MV-4-11 (cell line): ENCODE measurements around the gene MOGAT1.
"Not testable (repeated sequence)": the region's sequence is repeated elsewhere in the genome, so short reads cannot be mapped to it uniquely, and the experiment has no call there.

Source experiments
- DNase-seq: peaks from one replicate; lab custom pipeline; 2025; lab: John Stamatoyannopoulos, UW

Gene MOGAT1

DNA sequence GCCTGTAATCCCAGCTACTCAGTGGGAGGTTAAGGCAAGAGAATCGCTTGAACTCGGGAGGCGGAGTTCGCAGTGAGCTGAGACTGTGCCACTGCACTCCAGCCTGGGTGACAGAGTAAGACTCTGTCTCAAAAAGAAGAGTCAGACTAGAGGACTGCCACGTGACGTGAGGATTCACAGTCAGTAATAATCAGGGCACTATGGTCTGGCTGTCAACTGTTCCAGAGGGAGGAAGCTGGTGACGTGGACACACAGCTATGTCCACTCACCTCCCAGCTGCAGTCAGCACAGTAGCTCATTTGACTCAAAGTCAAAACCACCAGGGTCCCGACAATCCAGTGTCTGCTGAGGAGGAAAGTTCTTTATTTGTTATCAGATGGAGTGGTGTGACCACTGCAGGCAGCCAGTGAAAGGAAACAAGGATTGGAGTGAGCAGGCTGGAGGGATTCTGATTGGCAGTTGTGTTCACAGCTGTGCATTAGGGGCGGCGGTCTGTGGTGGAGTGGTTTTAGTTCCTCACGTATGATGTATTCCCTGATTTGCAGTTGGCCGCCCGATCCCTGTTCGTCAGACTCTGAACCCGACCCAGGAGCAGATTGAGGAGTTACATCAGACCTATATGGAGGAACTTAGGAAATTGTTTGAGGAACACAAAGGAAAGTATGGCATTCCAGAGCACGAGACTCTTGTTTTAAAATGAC, 37.9 kb downstream of the MOGAT1 start:
- DNase-seq: peak; percentile 95

DNA sequence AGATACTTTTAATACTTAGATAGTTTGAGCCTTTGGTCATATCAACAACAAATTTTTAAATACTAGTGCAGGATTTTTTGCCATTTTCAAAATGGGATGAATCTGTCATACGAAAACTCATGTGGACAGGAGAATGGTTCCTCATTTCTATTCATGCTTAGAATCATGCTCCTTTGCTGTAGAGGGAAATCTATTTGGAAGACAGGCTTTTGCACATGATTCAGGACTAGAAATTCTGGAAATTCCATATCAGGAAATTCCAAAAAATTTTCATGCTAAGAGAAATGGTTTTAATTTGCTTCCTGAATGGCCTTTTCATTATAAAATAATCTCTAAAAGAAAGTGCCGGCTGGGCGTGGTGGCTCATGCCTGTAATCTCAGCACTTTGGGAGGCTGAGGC, 39.3 kb downstream of the MOGAT1 start:
- peak; percentile 15 for DNase-seq

DNA sequence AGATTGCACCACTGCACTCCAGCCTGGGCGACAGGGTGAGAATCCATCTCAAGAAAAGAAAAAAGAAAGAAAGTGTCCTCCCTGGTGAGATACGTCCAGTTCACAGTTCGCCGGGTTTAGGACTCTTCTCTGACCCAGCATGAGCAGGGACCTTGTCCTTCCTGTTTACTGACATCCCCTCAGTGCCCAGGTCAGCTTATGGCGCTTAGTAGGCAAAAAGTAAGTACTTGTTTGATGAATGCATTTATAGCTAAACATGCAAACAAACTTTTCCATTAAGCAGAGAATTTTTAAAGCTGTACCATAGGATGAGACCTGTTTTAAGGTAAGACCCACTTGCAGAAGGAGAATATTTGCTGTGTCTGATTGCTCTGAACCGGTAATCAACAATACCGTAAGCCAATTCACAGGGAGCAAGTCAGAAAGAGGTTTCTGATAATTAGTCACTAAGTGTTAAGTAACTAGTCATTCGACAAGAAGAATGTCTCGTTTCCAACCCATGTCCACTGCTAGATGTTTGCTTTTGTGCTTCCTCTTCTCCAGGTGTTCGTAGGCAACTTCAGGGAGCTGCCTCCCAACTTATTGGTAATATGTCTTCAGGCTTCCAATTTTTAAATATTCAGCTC, 40.0 kb downstream of the MOGAT1 start:
- DNase-seq: no peak

DNA sequence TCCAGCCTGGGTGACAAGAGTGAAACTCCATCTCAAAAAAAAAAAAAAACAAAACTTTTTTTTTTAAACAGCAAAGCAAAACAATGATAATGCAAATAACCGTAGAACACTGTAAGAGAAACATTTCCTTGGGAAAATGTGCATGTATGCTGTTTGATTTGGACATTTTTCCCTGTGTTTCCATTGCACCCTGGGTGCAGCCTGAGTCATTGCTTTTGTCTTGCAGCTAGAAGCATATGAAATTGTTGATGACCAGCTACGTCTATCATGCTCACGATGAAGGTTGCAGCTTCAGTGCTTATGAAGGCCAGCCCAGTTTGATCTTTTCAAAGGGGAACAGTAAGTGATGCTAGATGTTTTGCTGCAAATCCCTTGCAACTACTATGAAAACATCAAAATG, 41.5 kb downstream of the MOGAT1 start:
- DNase-seq: no peak

DNA sequence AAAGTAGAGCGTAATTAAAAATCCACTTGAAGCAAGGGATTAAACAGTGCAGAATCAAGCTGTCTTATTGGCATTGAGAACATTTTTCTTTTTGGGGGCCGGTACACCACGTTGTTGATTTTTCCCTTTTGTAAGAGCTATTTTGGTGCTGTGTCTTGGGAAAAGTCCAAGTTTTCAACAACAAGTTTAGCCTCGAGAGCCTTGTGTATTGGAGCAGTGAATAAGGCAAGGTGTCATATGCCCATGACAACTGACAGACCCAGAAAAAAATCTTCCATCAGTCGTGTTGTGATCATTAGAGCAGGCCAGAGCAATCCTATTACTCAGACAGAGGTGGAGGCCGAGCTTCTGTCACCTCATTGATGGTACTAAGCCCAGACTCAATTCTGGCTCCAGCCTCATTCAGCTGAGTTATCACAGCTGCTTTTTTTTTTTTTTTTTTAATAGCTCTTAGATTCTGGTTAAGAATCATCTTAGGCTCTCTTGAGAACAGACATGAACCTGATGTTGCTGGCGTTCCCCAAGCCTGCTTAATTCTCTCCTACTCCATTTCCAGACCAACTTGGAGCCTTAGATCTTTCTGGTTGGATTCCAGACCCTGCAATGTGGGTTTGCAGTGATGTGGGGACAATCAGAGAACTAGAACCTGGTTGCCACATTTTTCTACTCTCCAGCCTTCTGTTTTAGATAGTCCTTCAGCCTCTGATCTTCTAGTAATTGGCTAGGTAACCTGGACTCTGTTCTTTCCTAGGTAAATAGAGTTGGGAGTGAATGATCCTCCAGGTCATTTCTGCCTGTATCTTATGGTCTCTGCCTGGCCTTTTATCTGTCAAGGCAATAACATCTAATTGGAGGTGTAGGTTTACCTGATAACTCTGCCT, 43.1 kb downstream of the MOGAT1 start:
- DNase-seq: no peak

DNA sequence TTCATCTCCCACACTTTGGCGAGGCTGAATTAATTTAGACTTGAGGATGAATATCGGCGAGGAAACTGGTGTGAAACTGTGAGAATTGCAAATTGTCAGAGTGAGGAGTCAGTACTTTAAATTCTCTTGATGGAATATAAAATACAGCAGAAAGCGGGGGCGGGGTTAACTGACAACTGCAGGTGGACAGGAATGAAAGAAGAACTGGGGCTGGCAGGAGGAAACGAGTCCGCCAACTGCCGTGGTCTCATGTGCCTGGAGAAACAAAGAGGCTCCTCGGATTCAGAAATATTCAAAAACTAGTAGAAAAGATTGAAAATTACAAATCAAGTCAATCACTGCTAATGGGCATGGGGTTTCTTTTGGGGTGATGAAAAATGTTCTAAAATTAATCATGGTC, 44.3 kb downstream of the MOGAT1 start:
- peak; percentile 79 for DNase-seq

DNA sequence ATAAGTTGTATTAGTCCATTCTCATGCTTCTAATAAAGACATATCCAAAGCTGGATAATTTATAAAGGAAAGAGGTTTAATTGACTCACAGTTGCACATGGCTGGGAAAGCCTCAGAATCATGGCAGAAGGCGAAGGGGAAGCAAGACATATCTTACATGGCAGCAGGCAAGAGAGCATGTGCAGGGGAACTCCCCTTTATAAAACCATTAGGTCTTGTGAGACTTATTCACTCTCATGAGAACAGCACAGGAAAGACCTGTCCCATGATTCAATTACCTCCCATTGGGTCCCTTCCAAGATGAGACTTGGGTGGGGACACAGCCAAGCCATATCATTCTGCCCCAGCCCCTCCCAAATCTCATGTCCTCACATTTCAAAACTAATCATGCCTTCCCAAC, 48.3 kb downstream of the MOGAT1 start:
- not testable (repeated sequence) for DNase-seq

DNA sequence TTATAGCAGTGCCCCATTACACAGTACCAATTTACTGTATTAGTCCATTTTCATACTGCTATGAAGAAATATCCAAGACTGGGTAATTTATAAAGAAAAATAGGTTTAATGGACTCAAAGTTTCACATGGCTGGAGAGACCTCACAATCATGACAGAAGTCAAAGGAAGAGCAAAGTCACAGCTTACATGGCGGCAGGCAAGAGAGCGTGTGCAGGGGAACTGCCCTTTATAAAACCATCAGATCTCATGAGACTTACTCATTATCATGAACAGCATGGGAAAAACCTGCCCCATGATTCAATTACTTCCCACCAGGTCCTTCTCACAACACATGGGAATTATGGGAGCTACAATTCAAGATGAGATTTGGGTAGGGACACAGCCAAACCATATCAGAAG, 50.1 kb downstream of the MOGAT1 start:
- not testable (repeated sequence) for DNase-seq

DNA sequence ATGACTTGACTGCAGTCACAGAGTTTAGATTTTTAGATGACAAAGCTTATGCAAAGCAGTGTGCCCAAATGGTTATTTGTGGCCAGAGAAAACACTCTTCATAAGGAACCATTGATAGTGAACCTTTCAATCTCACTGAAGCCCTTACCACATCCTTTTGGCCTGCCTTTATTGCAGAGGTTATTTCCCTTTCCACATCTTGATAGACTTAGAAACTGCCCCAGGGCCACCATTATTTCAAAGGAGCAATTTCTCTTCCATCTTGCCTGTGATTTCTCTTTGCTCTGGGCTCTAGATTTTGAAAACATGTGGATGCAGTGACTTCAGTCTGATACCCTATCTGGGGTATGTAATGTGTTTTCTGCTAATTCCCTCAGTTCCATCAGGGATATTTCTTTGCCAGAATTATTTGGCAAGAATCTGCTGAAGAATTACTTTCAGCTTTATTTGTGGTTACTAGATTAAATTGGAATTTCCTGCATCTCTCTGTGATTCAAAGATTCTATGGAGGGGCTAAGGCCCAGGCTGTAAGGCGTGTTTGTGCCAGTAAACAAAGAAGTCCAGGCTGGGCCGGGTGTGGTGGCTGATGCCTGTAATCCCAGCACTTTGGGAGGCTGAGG, 51.0 kb downstream of the MOGAT1 start:
- peak; percentile 31 for DNase-seq

DNA sequence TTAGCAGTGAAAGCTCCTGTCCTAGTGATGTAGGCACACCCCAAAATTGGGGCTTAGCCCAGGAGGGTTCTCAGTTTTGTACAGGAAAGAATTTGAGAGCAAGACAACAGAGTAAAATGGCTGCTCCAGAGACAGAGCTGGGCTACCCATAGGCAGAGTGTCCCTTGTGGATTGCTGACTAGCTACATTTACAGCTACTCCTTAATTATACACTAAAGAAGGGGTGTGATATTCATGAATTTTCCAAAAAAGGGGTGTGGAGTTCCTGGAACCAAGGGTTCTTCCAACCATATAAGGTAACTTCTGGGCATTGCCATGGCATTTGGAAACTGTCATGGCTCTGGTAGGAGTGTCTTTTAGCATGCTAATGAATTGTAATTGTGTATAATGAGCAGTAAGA, 52.8 kb downstream of the MOGAT1 start:
- DNase-seq: no peak

DNA sequence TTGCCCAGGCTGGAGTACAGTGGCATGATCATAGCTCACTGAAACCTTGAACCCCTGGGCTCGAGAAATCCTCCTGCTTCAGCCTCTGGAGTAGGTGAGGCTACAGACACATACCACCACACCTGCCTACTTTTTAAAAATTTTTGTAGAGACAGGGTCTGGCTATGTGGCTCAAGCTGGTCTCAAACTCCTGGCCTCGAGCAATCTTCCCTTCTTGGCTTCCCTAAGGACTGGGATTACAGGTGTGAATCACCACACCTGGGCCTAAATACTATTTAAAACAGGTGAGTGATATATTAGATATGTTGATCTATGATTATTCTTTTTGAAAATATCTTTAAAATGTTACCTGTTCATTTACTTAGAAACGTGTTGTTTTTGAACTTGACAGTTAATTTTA, 57.2 kb downstream of the MOGAT1 start:
- no peak for DNase-seq

DNA sequence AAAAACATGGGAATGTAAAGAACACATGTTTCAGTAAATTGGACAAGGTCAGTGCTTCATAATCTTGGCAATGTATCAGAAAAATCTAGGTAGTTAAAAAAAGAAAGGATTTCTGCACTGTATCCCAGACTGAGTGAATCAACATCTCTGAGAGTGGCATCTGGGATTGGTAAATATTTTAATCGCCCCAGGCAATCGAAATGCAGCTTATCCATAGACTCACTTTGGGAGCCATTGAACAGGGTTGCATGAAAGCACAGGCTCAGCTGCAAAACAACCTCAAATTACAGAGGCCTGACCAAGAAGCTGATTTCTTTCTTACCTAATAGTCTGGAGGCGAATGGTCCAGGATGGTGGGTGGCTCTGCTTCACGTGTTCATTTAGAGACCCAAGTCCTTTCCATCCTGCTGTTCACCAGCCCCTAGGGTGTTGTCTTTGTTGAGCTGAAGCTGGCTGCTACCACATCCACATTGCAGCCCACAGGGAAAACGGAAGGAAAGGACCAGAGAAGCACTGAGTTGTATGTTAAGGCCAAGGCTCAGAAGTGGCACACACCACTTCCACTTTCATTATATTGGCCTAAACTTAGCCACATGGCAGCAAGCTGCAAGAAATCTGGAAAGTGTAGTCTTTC, 59.0 kb downstream of the MOGAT1 start:
- peak; percentile 91 for DNase-seq

DNA sequence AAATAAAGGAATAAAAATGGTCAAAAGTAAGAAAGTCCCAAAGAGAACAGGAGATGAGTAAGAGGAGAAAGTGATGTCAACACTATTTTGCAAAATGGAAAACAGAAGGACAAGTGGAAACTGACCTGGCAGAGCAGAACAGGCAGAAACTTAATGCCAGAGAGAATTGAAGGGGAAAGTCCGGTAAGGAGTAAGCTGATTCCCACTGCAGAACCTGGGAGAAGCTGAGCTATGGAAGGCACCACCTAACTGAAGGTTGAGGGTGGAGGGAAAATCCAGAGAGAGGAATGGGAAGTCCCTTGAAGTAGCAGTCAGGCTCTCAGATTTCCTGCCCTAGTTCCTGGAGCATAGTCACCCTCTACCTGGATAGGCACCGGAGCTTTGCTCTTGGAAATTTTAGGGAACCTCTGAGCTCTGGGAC, 59.8 kb downstream of the MOGAT1 start:
- no peak for DNase-seq

DNA sequence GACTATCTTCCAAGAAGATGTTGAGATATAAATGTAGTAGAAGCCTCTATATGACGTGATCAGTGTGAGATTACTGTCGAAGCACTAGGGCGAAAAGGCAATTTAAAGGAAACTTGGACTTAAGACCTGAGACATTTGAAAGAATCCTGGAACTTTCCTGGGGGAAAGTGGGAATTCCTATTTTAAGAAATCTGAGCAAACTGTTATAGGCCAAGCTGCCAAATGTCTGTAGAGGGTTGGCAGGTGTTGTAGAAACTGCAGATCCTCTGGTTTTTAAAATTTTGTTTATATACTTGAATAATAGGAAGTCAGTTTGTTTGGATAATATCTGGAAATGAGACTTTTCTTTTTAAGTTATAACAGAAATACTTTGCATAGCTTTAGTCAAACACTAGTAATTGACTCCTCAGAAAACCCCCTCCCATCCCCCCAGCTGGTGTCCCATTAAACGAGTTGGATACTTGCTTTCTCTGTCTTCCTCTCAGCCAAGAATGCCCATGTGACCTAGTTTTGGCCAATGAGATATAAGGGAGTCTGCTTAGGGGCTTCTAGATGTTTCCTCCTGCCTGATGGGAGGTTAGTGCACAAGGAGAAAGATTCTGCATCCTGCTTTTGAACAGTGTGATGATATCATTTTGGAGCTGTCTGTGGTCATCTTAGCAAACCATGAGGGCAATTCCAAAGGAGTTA, 61.2 kb downstream of the MOGAT1 start:
- no peak for DNase-seq

DNA sequence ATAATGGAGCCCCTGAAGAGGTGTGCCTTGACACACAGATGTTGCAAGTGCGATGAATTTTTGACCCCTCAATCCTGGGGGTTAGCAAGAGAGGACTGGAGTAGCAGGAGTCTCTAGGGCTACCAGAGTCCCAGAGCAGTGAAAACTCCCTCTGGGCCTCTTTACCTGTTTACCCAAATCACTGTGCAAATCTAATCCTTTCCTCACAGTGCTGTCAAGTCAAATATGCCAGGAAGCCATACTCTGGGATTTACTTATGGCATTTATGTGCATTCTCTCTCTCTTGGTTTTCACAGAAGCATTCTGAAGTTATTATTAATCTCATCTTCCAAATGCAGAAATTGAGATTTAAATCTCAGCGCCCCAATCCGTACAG, 62.0 kb downstream of the MOGAT1 start:
- no peak for DNase-seq

DNA sequence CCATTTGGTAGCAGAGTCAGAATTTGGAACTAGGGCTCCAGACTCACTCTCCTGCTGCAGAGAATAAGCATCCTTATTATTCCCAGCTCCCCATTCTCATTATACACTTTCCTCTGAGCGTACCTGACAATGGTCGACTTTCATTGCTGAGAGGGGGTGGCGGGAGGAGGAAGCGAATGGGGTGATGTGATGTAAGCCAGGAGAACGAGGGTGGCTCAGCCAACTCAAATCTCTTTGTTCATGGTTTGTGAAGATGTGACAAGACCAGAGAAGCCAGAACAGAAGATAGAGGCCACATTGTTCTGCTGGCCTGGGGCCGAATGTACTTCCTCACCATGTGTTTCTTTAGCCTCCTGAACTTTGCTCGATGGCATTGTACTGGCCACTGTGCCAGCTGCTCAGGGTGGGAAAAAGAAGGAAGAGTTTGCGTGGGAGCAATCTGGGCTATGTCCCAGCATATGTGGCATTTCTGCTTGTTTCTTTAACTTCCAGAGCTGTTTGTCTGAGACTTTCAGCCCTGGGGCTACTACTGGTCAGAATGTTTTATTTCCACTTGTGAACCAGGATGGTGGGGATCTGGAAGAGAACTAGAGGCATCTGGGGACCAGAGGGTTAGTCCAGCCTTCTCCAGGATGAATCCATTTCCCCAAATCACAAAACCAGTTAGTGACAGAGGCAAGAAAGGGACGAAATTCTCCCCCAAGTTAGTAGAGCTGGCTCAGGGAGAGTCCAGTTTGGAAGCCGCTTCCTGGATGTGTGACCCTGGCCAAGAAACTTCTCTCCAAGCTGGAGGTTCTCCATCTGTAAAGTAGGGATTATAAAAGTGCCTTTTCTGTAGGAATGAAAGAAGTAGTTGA, 62.6 kb downstream of the MOGAT1 start:
- peak; percentile 23 for DNase-seq

DNA sequence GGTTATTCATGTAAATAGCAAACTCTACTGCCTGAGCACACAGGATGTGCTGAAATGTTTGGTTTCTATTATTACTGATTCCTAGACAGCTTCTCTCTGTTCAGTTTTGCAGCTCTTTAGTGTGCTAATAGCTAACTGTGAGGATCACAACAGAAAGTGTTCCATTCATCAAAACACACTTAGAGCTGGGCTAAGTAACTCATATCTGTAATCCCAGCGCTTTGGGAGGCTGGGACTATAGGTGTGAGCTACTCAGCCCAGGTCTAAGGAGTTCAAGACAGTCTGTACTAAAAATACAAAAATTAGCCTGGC, 63.2 kb downstream of the MOGAT1 start:
- no peak for DNase-seq

DNA sequence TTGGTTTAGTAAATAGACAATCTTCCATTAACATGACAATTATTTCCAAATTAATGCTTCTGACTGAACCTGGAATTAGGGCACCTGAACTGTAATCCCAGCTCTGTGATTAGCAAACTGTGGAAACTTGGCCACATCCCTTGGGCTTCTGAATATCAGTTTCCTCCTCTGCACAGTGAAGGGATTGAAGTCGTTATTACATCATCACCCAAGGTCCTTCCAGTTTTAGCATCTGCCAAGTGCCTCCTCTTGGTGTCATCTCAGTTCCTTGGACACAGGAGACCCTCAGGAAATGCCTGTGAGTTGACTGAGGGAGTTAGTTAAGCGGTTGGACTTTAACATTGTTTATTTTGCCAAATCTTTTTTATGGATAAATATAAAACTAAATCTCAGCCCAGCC, 64.8 kb downstream of the MOGAT1 start:
- peak; percentile 60 for DNase-seq

DNA sequence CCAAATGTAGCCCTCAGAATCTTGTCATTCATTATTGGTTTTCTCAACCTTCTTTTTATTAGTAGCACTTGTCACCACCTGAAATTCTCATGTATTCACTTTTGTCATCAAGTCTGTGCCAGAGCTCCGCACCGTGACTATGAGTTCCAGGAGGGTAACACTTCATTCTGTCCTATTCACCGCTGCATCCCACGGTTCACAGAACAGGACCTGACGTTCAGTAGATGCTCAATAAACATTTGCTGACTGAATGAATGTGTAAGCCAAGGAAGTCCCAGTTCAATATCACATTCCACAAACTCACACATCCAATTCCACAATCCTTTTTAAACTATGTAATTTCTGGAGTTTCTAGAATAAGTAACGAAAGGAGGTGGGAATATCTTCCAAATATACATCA, 65.5 kb downstream of the MOGAT1 start:
- DNase-seq: no peak

DNA sequence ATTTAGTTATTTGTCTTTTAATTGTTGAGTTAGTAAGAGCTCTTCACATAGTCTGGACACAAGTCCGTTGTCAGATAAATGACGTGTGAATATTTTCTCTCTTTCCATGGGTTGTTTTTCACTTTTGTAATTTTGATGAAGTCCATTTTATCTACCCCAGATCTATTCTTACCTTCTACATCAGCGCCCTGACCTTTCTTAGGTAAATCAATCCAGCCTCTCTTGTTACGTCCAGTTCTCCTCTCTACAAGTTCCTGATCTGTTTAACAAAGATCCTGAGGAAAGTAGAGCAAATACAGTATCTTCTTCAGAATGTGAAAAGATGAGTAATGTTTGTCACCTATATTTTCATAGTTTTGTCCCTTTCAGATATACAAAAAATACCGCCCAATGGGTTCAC, 66.9 kb downstream of the MOGAT1 start:
- no peak for DNase-seq

DNA sequence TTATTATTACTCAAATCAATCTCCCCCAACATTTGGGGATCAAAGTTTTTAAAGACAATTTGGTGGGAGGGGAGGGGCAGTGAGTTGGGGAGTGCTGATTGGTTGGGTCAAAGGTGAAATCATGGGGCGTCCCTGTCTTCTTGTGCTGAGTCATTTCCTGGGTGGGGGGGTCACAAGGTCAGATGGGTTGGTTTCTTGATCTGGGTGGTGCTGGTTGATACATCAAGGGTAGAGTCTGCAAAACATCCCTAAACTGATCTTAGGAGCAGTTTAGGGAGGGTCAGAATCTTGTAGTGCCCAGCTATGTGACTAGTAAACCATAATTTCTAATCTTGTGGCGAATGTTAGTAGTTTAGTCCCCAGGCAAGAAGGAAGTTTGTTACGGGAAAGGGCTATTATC, 67.4 kb downstream of the MOGAT1 start:
- DNase-seq: peak; percentile 71
